Stimulated activated CD4-positive, alpha-beta T cell treated with anti-CD3 and anti-CD28 coated beads, Interleukin-15, amount 100 ng/mL, for 1 hour (primary cell): ENCODE data around the gene CLMN.
"Not testable (repeated sequence)": the region's sequence is repeated elsewhere in the genome, so short reads cannot be mapped to it uniquely, and the experiment has no call there.

Source experiments
- DNase-seq, 2 donors: peaks; one replicate each; pipeline ENCODE4 v3.0.0-alpha.2; 2020; ENCODE audit warnings: low read depth in 1 of 2, low spot score in 1 of 2

CLMN gene

DNA sequence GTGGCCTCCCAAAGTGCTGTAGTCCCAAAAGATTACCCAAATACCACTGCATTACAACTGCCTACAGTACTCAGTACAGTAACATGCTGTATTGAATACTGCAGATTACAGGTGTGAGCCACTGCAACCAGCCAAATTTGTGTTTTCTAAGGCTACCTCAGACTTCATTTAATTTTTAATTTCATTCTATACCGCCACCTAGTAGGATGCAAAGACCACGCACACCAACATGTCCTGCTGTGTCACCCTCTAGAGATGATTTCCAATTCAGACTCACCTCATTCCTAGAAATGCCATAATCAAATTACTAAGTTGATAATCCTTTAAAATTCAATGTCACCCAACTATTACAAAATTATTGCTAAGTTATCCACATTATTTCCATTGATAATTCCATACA is 177.5 kb downstream of the CLMN start:
- DNase-seq = no peak

DNA sequence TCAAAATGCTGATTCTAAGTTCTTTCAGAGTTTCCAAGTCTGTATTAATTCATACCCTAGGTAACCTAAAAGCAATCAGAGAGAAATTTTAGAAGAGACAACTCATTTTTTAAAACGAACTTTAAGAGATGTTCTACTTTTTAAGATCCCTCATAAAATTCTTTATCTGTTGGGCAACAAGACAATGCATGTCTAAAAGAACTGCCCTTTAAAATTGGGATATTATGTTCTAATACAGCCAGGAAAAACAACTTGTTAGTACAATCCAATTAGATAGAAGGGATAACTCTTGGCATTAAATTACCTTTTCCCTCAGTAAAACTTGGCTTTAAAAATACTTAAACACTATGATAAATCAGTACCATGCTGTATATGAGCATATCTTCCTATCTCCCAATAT is 178.0 kb downstream of the CLMN start:
- DNase-seq = no peak

DNA sequence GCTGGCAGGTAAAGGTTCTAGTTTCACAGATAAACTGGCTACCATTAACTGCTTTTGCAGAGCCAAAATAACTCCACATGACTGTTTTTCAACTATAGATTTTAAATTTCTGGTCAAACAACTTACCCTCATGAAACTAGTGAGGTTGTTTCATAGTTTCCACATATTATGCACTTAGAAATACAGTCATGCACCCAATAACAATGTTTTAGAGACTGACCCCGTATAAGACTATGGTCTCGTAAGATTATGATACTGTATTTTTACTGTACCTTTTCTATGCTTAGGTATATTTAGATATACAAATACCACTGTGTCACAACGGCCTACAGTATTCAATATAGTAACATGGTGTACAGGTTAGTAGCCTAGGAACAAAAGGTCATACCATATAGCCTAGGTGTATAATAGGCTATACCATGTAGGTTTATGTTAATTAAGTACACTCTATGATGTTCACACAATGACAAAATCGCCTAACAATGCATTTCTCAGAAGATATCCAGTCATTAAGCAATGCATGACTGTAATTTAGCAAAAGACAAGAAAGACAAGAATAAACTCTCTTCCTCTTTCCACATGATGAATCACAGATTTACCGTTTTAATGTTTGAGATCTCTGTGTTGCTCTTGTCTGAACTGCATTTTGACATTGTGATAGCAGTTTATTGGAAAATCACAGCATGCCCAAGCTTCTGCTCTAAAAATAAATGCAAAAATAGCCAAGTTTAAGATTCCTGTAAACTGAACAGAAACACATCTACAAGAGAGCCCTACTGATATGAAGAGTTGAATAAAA is 179.4 kb downstream of the CLMN start:
- no peak for DNase-seq

DNA sequence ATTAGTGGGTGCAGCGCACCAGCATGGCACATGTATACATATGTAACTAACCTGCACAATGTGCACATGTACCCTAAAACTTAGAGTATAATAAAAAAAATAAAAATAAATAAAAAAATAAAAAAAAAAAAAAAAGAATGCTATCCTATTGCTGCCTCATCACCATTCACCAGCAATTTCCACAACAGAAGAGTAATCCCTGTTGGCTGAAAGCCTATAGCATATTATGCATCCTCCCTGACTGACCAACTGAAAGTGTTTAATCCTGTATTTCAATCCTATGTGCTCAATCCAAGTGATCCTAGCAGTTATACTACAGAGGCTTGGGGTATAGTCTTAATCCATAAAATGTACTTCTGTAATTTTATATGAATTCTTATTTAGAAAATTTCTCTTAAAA is 180.8 kb downstream of the CLMN start:
- DNase-seq = no peak

DNA sequence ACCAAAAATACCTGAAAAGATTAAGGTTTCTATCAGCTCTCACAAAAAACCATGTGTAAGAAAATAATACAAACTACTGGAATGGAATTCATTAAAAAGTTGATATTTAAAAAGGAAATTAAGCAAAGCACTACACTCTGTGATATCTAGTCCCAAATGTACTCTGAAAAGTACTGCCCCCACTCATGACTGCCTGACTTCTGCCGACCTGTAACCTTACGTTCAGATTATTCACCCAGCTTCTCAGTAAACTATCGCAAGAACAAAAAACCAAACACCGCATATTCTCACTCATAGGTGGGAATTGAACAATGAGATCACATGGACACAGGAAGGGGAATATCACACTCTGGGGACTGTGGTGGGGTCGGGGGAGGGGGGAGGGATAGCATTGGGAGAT is 181.3 kb downstream of the CLMN start:
- DNase-seq = not testable (repeated sequence)

DNA sequence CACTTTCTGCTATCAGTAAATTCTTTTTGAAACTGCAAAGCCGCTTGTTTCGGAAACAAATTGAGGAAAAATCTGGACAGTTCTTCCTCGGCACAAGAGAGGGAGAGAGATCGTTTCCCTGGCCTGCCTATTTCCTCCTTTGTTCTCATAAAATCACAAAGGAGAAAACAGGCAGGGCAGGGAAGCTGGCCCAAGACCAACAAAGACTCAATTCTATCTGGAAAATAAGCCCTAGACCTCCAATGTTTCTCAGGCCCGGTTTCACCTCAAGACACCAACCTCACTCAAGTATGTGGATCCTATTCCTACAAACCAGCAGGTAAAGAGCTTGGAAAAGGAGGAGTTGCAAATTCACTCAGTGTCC is 181.9 kb downstream of the CLMN start:
- DNase-seq = no peak

DNA sequence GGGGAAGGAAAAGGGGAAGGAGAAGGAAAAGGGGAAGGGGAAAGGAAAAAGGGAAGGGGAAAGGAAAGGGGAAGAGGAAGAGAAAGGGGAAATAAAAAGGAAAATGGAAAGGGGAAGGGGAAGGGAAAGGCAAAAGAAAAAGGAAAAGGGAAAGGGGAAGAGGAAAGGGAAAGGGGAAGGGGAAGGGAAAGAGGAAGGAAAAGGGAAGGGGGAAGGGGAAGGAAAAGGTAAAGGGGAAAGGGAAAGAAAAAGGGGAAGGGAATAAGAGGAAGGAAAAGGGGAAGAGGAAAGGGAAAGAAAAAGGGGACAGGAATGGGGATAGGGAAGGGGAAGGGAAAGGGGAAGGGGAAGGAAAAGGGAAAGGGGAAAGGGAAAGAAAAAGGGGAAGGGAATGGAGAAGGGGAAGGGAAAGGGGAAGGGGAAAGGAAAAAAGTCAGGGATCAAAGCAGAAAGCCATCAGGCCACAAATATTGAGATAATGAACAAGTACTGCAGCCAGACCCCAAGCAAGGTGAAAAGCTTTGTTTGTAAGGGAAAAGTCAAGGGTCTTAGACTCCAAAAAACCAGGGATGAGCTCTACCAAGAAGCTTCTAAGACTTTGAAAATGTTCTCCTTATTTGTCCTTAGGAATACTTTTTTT is 182.4 kb downstream of the CLMN start:
- DNase-seq = no peak

DNA sequence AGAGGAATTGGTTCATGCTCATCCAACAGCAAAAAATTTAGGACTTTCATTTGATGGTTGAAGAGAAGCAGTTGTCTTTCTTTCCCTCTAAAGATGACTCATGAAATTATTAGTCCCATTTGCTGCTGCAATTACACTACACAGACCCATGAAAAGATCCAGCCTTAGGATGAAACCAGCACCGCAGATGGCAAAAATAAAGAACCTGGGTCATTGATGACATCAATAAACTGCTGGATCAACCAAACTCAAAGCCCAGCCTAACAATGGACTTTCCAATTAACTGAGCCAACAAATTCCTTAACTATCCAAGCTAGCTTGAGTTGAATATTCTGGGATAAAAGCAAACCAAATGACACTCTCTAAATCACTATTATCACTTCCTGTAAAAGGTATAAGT is 183.1 kb downstream of the CLMN start:
- DNase-seq = no peak

DNA sequence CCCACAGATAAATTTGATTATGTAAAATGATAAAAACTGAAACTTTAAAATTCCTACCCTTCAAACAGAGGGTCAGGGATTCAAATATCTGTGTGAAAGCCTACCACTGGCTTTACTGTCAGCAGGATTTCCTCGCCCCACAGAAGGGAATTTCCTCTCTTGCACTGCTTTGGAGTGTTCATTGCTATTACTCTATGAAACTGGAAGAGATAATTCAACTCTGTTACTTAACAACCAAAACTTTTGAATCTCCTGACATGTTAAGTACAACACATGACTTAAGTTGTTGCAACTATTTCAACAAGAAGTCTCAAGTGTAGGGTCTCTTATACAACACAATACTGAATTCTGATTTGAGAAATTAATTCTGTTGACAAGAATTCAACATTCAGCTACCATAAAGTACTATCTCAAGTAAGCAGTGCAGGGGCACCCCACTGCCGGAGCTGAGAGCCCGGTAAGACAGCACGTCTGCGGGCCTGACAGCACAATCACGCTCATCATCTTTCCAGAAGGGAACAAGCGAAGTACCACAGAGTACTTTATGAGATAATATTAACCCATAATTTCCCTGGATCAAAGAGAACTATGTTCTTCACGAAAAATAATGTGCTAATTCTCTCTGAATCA is 185.3 kb downstream of the CLMN start:
- DNase-seq = no peak

DNA sequence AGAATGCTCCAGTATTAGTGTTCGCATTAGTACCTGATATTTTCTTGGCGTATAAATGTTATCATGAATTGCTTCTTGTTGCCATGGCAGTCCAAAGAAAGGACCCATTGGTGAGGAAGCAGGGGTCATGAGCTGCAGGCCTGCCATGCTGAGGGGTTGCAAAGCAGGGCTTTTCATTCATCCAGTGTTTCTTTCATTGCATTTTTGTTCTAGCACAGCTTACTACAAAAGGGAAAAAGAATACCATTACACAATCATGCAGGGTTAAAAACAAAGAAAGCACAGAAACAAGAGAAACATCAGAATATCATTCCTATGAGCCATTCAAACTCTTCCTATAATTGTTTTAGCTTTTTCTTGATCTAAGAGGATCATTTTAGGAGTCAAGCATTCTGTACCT is 186.4 kb downstream of the CLMN start:
- DNase-seq = no peak

DNA sequence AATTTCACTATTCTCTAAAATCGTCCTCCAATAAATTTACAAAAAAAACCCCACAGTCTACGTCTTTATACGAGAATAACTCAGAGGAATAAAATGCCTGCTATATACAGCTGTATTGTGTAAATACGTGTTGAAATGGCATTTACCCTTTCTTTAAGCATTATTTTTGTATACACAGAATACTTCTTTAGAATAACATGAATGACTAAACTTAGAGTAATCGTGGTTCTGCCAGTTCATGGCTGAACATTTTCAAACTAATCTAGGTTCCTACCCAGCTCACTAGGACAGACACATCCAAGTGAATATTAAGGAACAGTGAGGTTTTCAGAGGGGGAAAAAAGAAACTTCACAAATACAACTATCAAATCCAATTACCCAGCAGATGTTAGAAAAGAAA is 186.9 kb downstream of the CLMN start:
- no peak for DNase-seq
